ENCODE results near the gene CDKAL1.

DNA sequence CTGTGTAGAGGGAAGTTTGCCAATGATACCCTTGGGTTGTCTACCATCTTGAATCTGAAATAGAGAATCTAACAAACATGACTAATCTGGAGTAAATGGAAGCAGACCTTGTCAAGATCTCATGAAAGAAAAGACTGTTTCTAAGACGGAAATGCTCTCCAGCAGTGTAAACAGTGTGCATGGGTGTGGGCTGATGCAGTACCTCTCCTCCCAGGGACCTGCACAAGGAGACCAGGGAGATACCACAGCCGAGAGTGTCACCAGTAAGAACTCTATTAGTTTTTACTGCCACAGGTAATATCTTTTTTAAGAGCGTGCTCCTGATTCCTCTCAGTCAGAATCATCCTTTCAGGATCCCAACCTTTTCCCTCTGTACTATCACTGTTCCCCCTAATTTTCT is 546.0 kb downstream of the CDKAL1 start:
- no peak for TF ChIP-seq POLR2AphosphoS5 (IDR thresholded peaks at IDR 0.05; ENCODE audit: low read depth)
- TF ChIP-seq, protein P1, sequence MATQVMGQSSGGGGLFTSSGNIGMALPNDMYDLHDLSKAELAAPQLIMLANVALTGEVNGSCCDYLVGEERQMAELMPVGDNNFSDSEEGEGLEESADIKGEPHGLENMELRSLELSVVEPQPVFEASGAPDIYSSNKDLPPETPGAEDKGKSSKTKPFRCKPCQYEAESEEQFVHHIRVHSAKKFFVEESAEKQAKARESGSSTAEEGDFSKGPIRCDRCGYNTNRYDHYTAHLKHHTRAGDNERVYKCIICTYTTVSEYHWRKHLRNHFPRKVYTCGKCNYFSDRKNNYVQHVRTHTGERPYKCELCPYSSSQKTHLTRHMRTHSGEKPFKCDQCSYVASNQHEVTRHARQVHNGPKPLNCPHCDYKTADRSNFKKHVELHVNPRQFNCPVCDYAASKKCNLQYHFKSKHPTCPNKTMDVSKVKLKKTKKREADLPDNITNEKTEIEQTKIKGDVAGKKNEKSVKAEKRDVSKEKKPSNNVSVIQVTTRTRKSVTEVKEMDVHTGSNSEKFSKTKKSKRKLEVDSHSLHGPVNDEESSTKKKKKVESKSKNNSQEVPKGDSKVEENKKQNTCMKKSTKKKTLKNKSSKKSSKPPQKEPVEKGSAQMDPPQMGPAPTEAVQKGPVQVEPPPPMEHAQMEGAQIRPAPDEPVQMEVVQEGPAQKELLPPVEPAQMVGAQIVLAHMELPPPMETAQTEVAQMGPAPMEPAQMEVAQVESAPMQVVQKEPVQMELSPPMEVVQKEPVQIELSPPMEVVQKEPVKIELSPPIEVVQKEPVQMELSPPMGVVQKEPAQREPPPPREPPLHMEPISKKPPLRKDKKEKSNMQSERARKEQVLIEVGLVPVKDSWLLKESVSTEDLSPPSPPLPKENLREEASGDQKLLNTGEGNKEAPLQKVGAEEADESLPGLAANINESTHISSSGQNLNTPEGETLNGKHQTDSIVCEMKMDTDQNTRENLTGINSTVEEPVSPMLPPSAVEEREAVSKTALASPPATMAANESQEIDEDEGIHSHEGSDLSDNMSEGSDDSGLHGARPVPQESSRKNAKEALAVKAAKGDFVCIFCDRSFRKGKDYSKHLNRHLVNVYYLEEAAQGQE (IDR thresholded peaks at IDR 0.05; ENCODE audit: insufficient replicate concordance, low read depth) = no peak
- TF ChIP-seq, protein P2, sequence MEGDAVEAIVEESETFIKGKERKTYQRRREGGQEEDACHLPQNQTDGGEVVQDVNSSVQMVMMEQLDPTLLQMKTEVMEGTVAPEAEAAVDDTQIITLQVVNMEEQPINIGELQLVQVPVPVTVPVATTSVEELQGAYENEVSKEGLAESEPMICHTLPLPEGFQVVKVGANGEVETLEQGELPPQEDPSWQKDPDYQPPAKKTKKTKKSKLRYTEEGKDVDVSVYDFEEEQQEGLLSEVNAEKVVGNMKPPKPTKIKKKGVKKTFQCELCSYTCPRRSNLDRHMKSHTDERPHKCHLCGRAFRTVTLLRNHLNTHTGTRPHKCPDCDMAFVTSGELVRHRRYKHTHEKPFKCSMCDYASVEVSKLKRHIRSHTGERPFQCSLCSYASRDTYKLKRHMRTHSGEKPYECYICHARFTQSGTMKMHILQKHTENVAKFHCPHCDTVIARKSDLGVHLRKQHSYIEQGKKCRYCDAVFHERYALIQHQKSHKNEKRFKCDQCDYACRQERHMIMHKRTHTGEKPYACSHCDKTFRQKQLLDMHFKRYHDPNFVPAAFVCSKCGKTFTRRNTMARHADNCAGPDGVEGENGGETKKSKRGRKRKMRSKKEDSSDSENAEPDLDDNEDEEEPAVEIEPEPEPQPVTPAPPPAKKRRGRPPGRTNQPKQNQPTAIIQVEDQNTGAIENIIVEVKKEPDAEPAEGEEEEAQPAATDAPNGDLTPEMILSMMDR (IDR thresholded peaks at IDR 0.05; ENCODE audit: insufficient read depth, low read length) = no peak
